T-helper 1 cell treated with Interleukin-12 subunit alpha and Interleukin-12 subunit beta and Interleukin-4 antibody, amounts not matched to agents 30 ng/mL and 1 ng/mL, for 36 hours (primary cell): Measurements from ENCODE around the gene TMEM120B. TPM values are rescaled to one million over a fixed set of nuclear protein-coding genes. Genes with fewer than 3 reads are reported as not detected.
"Not testable (repeated sequence)": the region's sequence is repeated elsewhere in the genome, so short reads cannot be mapped to it uniquely, and the experiment has no call there.

ENCODE experiments used
- intact Hi-C: fragments of 100-400 bp; cut with micrococcal nuclease; formaldehyde crosslinking; loops from one replicate; pipeline ENCODE4 v1.15.1; 2024
- total RNA-seq: library from RNA; stranded (reverse); gene quantifications from 2 replicates; pipeline ENCODE4 v1.2.3, GENCODE V29; 2022

TMEM120B gene
- total RNA-seq, 1 donor from 2014 or later, result 9.2 TPM

DNA sequence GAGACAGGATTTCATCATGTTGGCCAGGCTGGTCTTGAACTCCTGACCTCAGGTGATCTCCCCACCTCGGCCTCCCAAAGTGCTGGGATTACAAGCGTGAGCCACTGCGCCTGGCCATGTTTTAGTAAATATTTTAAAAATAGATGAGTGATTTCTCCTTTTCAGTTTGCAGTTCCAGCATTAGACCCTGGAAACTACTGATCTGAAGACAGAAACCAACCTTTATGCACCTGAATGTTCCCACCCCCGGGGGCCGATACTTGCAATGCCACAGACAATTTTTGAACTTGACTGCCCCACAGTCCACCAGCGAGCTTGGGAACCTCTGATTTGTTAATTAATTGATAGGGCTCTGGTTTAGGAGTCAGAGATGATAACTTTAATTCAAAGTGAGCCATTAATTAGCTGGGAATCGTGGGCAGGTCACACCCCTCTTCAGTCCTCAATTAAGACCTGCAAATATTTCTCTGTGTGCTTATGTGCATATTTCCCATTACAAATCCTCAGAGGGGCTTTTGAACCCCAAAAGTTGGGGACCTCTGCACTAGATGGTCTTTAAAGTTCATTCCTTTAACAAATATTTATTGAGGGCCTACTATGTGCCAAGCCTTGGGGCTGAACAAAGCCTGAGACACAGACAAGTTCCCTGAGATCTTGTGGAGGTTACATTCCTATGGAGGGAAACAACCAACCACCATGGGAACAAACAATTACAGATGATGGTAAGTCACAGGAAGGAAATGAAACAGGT is 4.1 kb upstream of the TMEM120B start:
- intact Hi-C loops, result no loop called here

DNA sequence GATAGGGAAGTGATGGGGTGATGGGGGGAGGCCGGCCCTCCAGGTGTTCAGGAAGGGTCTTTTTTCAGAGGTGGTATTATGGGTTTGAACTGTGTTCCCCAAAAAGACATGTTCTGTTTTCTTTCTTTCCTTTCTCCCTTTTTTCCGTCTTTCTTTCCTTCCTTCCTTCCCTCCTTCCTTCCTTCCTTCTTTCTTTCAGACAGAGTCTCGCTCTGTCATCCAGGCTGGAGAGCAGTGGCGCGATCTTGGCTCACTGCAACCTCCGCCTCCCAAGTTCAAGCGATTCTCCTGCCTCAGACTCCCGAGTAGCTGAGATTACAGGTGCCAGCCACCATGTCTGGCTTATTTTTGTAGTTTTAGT is 3.5 kb upstream of the TMEM120B start:
- intact Hi-C loops, result not testable (repeated sequence)

DNA sequence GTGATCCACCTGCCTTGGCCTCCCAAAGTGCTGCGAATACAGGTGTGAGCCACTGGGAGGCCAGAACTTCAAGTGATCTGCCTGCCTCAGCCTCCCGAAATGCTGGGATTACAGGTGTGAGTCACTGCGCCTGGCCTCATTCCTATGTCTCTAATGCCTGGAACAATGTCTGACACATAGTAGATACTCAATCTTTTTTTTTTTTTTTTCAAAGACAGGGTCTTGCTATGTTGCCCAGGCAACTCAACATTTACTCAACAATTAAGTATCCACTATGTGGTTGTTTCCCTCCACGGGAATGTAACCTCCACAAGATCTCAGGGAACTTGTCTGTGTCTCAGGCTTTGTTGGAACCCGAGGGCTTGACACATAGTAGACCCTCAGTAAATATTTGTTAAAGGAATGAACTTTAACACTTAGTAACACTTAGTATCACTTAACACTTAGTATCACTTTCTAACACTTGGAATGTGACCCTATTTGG is 3.0 kb upstream of the TMEM120B start:
- intact Hi-C loops, result no loop called here

DNA sequence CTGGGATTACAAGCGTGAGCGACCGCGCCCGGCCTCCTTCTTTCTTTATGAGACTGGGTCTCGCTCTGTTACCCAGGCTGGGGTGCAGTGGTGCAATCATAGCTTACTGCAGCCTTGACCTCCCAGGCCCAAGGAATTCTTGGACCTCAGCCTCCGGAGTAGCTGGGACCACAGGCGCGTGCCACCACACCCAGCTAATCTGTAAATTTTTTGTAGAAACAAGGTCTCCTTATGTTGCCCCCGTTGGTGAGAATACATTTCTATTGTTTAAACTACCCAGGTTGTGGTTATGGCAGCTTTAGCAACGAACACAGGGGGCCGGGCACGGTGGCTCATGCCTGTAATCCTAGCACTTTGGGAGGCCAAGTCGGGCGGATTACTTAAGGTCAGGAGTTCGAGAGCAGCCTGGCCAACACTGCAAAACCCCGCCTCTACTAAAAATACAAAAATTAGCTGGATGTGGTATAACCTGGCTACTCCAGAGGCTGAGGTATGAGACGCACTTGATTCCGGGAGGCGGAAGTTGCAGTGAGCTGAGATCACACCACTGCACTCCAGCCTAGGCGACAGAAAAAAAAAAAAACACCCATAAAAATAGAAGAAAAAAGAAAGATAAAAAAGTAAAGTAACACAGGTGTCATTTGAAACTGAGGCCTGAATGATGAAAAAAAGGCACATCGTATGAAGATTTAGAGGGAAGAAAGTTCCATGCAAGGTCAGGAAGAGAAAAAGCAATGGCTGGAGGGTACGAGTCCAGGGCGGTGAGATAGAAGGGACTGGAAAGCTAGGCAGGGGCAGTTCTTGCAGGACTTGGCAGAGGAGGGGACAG is 977 bp upstream of the TMEM120B start:
- intact Hi-C loops, result loop anchor here (1.0 to 2.0 kb wide), 7 partner anchors 14 to 367 kb away; partner anchors contain the start of genes MLXIP and PSMD9

DNA sequence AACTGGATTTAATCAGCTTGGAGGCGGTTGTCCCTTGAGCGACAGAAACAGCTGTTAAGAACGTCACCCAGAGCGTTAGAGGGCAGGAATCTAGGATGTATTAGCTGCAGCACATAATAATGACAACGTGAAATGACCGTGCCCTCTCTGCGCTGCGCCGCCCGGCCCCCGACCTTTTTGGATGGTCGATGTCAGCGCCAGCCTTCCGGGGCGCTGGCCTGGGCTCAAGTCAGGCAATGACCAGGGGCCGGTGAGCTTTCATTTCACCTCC is 427 bp upstream of the TMEM120B start:
- intact Hi-C loops, result loop anchor here (1.0 to 2.0 kb wide), 7 partner anchors 15 to 367 kb away; partner anchors contain the start of genes MLXIP and PSMD9

DNA sequence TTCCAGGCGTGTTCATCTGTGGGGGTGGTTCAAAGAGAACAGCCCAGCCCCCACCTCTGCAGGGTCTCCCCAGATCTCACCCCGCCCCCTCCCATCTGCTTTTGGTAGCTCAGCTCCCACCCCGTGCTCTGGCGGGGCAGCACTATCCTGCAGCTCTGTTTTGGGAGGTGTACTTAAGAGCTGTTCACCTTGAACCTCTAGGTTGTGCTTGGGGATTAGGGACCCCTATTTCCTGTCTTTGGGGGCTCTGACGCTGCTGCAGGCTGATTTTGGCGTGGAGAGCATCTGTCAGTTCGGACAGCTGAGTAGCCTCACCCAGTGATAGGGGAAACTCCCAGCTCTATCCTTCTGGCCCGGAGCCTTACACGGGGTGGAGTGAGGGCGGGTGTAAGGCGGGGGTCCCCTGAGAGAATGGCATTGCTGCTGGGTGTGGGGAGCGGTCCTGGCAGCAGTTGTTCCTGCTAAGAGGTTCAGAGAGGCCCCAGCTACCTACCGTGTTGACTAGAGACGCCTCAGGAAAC is 765 bp downstream of the TMEM120B start:
- intact Hi-C loops, result loop anchor here (2.0 kb wide), 1 partner anchor 365 kb away; the partner anchor contains the start of gene MLXIP

DNA sequence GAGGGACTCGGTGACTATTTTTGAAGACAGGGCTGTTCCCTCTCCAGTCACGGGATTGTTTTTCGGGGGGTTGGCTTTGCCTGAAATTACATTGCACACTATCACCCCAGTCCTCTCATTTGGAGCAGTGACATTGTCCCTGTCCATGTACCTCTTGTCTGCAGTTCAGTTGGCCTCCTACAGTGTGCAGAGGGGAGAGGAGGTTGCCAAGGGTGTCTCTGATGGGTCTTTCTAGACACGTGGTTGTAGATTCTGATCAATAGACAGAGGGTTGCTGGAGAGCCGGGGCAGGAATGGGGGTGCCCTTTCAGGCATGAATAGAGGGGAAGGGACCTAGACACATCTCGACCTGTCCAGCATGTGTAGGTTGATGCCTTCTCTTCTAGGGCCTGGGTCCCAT is 1.2 kb downstream of the TMEM120B start:
- intact Hi-C loops, result loop anchor here (2.0 kb wide), 1 partner anchor 365 kb away; the partner anchor contains the start of gene MLXIP

DNA sequence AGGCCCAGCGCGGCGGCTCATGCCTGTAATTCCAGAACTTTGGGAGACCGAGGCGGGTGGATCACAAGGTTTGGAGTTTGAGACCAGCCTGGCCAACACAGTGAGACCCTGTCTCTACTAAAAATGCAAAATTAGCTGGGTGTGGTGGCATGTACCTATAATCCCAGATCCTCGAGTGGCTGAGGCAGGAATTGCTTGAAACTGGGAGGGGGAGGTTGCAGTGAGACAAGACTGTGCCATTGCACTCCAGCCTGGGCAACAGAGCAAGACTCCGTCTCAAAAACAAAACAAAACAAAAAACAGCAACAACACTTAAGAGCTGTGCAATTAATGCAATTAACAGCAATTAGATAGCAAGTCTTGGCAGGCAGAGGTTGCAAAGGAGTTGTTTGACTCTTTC is 2.5 kb downstream of the TMEM120B start:
- intact Hi-C loops, result not testable (repeated sequence)

DNA sequence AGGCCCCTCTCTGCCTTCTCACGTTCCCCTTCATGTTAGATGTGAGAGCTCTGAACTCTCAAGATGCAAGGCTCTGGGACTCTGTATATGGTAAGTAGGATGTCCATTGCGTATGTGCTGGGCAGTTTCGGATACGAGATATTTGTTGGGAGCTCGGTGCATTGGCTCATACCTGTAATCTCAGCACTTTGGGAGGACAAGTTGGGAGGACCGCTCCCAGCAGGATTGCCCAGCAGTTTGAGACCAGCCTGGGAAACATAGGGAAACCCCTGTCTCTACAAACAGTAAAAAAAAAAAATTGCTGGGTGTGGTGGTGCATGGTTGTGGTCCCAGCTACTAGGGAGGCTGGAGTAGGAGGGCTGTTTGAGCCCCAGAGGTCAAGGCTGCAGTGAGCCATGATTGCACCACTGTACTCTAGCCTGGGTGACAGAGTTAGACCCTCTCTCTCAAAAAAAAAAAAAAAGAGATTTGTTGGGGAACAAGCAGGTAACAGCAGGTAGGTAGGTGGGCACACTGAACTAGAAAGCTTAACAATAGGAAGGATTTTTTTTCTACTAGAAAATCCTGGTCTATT is 3.4 kb downstream of the TMEM120B start:
- intact Hi-C loops, result no loop called here

DNA sequence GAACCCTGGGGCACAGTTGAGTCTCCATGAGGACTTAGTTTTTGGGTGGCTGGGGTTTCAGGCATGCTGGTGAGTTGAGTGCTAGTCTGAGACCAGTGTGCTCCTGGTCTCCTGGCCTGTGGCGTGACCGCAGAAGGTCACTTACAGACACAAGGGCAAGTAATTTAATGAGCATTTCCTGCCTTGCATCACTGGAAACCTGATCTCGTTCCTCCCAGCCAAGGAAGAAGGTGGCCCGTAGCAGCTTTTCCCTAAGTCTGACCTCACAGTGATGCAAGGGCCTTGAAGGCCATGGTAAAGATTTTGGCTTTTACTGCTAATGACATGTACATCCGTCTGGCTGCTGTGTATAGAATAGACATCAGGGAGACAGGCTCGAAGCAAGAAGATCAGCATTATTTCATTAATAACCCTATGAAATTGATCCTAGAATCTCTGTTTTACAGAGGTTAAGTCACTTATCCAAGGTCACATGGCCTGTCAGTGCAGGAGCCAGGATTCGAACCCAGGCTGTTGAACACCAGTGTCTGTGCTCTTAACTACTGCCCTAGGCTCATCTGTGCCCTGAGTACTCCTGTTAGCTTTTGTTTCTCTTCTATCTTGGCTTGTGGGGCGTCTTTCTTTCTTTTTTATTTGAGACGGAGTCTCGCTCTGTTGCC is 4.6 kb downstream of the TMEM120B start:
- intact Hi-C loops, result no loop called here

DNA sequence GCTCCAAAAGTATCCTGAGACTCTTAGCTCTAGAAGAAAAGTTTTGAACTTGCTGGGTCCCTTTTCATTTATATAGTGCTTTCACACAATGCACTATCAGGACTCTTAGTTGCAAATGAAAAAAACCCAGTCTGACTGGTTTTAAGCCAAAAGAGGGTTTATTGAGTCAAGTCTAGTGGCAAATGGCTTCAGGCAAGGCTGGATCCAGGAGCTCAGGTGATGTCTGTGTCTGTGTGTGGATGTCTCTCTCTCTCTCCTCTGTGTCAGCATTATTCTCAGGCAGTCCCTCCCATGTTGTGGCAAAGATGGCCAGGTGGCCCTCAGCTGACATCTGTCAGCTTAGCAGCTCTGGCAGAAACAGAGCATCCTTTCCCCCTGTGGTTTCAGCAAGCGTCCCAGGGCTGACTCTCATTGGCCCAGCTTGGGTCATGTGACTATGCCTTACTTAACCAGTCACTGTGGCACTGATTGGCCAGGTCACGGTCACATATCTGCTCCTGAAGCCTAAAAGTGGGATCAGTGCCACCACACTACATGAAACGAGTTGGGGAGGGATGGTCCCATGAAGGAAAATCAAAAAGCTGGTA is 6.2 kb downstream of the TMEM120B start:
- intact Hi-C loops, result no loop called here

DNA sequence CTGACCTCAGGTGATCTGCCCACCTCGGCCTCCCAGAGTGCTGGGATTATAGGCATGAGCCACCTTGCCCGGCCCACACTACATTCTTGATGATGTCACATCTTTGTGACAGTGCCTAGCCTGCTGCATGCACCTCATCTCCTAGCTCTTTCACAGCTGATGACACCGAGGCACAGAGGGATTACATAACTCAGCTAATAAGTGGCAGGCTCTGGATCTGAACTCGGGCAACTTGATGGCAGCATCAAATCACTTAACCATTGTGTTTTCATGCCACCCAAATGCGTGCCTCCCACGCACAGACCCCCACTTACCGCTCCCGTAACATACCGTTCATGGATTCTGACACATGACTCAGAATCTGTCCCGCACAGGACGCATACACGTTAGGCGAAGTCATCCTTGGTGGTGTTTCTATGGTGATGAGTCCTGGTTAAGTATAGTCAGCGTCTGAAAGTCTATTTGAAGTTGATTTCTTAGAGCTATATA is 7.4 kb downstream of the TMEM120B start:
- intact Hi-C loops, result no loop called here

DNA sequence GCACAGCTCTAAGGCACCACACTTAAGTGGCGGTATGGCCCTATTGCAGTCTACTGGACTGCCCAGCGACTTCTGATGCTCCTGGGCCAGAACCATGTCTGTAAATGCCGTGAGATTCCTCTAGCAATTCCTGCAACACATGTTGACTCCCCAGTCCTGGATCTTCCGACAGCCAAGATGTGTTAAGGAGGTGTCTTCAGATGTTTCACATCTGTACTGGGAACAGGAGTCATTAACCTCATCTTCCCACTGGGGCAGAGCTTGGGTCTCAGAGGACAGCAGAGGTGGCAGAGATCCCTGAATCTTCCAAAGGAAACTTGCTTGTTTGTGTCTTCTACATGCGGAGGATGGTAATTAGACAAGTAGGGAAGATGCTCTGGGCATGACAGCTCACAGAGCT is 8.2 kb downstream of the TMEM120B start:
- intact Hi-C loops, result no loop called here

DNA sequence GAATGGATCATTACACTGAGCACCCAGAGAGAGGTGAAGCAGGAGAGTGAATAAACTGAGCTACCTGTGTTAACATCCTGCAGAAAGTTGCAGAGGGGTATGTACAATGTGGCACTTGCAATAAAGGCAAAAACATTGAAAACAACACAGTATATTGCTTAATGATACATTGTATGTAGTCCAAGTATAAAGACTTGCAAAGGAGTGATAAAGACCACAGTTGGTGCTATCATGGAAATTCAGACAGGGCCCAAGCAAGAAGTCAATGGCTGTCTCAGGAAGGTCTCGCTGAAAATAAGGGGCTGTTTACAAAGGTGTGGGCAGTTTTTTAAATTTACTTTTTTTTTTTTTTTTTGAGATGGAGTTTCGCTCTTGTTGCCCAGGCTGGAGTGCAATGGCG is 10.0 kb downstream of the TMEM120B start:
- intact Hi-C loops, result no loop called here

DNA sequence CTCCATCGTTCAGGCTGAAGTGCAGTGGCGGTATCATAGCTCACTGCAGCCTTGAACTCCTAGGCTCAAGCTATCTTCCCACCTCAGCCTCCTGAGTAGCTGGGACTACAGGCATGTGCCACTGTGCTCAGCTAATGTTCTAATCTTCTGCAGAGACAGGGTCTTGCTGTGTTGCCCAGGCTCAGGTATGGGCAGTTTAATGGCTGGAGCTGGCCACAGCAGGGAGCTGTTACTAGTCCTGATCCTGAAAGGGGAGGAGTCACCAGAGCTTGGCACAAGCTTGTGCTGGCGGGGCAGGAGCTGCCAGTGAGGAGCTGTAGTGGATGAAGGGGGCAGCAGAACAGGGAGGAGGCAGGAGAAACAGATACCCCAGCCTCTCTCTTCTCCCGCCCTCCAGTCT is 10.6 kb downstream of the TMEM120B start:
- intact Hi-C loops, result no loop called here

DNA sequence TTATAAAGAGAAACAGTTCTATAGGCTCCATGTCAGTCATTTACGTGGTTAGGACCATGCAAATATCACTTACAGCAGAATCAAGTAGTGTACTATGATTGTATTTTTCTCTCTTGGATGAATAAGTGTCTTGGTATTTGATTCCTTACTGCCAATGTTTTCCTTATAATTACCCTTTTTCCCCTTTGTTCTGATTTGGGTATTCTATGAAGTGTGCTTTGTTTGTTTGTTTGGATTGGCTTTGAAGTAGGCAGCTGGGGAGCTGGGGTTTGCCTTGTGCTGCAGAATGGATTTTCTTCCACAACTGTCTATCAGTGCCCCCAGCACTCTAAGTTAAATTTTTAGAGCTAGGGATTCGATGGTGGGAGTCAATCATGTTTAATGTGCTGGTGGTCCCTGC is 12.4 kb downstream of the TMEM120B start:
- intact Hi-C loops, result no loop called here

DNA sequence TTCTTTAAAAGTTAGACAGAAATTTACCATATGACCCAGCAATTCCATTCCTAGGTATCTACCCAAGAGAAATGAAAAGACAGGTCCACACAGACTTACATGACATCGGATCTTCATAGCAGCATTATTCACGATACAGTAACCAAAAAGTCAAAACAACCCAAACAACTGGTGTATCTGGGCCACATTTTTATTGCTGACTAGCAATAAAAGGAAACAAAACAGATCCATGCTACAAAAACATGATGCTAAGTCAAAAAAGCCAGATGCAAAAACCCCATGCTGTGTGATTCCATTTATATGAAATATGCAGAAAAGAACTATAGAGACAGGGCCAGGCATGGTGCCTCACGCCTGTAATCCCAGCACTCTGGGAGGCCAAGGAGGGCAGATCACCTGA is 12.9 kb downstream of the TMEM120B start:
- intact Hi-C loops, result no loop called here

DNA sequence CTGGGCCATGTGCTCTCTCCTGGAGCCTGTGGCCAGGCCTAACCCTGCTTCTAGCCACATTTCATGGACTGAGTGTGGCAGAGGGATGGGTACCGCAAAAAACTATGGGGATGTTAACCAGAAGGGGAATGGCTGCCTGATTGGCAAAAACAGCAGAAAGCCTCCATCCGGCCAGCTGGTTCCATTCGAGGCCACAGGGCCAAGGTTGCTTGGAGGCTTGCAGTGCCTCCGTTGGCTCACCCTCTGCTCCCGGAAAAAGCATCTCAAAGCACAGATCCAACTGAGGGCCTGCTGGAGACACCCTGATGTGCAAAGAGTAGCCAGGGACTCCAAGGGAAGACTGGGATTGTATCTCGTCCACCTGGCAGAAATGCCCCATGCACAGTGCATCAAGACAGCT is 16.5 kb downstream of the TMEM120B start:
- intact Hi-C loops, result no loop called here

DNA sequence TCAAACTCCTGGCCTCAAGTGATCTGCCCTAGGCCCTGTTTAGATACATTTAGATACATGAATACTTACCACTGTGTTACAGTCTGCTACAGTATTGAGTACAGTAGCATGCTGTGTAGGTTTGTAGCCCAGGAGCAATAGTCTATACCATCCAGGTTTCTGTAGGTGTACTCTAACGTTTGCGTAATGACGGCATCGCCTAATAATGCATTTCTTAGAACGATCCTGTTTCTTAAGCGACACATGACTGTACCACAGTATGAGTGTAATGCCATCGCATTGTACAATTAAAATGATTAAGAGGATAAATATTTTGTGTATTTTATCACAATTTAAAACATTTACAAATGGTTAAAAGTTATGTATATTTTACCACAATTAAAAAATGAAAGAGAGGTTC is 18.9 kb downstream of the TMEM120B start:
- intact Hi-C loops, result no loop called here

DNA sequence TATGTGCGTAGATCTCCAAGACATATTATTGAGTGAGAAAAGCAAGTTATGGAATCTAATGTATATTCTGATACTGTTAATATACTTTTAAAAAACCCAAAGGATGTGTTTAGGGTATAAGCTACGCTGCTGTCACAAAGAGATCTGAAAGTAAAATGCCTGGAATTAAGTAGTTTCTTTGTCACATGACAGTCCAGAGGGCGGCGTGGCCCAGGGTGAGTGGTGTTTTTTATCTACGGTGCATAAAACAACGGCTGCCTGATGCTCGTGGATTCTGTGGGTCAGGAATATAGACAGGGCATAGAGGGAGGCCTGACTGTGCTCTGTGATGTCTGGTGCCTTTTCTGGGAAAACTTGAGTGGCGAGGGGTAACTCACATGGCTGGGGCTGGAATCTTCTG is 21.3 kb downstream of the TMEM120B start:
- intact Hi-C loops, result no loop called here

DNA sequence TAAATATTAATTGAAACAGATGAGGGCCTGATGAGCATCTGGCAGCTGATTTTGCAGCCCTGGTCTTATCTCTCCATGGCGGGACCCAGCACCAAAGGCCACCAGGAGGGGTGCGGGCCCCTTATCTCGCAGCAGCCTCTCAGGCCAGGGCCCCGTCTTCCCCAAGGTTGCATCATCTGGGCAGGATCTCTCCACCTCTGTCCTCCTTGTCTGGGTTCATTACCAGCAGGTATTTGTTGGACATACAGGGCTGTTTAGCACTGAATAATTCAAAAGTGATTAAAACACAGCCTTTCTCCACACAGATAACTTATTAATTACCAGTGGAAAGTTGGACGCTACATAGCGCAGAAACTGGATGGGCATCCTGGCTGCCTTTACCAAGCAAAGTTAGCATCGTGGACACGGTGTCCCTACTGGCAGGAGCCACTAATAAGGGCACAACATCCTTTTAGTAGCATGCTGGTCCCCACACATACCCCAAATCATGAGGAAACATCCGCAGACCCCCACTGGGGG is 25.8 kb downstream of the TMEM120B start:
- intact Hi-C loops, result no loop called here
